Middle frontal gyrus (tissue), 1 donor: ENCODE data around the gene PLA1A.
"Not testable (repeated sequence)": the region's sequence is repeated elsewhere in the genome, so short reads cannot be mapped to it uniquely, and the experiment has no call there.

Source experiments
- DNase-seq: peaks from one replicate; pipeline ENCODE4 v3.0.0-alpha.2; 2015; ENCODE audit warnings: low spot score; ENCODE audit errors: extremely low spot score

Gene PLA1A

DNA sequence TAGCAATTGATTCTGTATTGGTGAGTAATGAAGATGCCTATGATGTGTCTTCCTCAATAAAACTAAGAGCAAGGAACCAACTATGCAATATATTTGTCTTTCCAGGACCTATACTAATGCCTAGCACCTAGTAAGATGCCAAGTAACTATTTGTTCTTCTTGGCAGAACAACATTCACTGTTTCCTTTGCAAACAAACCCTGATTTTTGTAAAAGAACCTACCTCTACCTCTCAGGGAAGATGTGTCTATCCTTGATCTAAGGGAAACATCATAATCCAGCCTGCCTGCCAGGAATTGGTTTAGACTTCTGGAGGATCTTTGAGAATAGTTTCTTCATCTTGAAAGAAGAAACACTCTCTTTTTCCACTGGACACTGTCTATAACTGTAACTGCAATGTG lies 22.2 kb upstream of the PLA1A start:
- no peak for DNase-seq

DNA sequence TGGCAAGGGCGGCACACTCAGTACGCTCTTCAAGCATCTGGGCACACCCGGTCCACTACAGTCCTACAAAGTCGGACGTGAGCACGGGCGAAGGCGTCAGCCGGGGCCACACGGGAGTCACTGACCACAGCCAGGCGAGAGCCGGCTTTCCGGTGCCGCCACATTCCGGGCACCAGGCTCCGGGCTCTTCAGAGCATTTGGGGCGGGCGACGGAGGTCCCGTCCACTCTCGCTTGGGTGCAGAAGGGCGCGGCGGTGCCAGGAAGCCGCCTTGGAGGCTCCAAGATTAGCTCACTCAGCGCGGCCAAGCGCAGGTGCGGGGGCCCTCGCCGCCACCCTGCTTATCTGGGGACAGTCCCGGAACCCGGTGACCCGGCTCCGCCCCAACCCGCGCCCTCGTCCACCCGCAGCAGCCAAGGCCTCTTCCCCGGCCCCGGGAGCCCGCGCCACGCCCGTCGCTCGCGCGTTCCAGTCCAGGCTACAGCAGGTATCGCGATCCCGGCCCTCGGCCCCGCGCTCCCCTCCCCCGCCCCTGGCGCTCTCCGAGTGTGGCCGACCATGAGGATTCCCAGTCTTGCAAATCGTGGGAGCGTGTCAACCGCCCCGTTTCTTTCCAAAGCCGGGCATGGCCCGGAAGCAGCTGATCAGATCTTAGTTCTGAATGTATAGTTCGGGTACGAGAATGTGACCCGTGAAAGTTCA lies 18.2 kb upstream of the PLA1A start, which contains the start of gene ADPRH:
Gene ADPRH, plus strand, starts transcription at position 127 of the 701 bp plus-strand sequence. CDS start 2,678 bp downstream, outside the sequence.
- no peak for DNase-seq

DNA sequence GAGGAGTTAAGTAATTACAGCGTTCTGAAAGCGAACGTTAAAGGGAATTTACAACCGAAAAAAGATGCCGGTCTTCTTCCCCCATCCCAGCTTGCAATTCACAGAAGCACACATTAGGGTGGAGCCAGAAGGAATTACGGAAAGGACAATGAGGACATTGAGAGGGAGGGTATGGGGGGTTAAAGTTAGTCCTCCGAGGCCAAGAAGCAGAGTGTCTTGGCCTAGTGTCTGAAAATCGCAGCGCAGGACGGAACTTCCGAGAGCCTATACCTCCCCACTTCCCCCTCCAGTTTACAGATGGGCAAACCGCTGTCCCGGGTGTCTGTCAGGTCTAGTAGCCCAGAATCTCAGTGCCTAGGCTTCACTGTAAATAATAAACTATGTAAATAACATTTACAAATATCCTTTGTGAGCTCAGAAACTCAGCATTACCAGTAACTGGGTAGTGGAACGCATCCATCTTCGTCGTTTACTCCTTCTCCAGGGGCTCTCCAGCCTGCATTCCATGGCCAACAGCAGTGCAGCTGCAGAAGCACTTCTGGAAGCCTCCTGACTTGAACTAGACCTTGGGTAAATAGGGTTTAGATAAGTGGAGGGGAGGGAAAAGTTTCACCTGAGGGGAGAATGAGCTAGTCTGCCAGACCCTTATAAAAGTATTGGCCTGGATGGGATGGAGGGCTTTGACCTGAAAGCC lies 17.5 kb upstream of the PLA1A start:
- DNase-seq = no peak

DNA sequence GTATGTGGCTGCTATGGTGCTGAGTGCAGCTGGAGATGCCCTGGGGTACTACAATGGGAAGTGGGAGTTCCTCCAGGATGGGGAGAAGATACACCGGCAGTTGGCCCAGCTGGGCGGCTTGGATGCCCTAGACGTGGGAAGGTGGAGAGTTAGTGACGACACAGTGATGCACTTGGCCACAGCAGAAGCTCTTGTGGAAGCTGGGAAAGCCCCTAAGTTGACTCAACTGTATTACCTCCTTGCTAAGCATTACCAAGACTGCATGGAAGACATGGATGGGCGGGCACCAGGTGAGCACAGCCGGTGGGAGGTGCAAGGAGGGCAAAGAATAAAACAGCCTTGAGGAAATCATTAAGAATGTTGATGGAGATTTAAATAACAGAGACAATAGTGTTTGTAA lies 15.5 kb upstream of the PLA1A start:
- DNase-seq = no peak

DNA sequence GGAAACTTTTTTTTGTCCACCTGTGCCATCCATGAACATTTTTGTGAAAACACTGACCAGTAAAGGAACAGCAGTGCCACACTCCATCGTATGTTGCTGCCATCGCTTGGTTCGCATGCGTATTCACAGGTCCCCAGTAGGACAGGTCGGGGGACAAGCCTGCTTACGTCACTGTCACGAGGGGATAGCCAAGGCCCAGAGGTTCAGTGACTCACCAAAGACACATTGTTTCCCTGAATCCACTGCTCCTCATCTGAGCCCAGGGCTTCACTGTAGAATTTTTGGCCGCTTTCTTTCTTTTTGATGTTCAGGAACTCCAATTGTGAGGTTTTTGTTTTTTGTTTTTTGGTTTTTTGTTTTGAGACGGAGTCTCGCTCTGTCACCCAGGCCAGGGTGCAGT lies 12.5 kb upstream of the PLA1A start:
- no peak for DNase-seq

DNA sequence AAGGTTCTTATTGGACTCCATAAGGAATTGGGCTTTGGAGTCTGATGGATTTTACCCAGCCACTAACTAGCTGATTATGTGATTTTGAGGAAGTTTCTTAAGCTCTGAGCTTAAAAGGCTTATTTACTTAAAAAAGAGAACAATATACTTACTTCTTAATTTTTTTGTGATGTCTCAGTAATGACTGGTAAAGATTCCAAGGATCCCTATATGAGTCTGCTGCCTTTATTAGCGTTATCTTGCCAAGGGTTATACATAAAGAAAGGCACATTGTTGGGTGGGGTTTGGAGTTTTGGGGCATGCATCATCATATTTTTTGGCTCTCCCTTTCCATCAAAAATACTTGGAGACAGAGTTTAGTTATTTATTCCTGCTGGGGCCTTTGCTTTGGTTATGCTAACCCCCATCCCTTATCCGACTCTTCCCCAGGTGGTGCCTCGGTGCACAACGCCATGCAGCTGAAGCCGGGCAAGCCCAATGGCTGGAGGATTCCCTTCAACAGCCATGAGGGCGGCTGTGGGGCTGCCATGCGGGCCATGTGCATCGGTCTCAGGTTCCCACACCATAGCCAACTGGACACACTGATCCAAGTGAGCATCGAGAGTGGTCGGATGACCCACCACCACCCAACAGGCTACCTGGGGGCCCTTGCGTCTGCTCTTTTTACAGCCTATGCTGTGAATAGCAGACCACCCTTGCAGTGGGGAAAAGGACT lies 11.7 kb upstream of the PLA1A start:
- no peak for DNase-seq

DNA sequence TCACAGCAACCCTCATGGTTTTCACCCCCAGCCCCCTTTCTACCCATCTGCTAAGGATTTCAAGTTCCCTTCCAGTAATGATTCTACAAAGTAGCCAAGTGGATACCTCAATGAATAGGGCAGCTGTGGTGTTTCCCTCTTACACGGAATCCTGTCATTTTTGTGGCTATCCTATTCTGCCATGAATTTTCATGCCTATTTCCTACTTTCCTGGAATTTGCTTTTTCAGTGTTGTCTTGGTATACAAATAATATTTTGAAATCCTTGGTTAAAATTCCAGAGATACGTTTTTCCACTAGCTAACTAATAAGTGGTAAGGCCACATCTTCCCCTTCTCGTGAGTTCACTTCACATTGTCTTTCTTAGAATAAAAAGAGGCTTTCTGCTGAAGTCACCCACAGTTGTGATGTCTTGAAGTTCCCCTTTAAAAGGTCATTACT lies 10.9 kb upstream of the PLA1A start:
- DNase-seq = no peak

DNA sequence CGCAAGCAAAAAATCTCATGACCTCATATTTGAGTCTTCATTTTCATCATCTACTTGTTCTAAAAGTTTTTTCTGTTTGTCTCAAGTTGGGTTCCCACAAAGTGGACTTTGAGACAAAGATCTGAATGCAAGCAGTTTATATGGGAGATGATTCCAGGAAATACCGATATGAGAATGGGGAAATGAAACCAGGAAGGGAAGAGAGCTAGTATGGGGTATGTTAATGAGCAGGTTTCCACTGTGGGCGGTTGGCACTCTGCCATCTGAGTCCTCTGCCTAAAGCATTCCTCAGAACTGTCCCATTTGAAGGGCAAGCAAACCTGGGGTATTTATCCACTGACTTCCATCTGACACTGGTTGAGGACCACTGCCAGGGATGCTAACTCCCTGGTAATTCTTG lies 9.6 kb upstream of the PLA1A start:
- DNase-seq = no peak

DNA sequence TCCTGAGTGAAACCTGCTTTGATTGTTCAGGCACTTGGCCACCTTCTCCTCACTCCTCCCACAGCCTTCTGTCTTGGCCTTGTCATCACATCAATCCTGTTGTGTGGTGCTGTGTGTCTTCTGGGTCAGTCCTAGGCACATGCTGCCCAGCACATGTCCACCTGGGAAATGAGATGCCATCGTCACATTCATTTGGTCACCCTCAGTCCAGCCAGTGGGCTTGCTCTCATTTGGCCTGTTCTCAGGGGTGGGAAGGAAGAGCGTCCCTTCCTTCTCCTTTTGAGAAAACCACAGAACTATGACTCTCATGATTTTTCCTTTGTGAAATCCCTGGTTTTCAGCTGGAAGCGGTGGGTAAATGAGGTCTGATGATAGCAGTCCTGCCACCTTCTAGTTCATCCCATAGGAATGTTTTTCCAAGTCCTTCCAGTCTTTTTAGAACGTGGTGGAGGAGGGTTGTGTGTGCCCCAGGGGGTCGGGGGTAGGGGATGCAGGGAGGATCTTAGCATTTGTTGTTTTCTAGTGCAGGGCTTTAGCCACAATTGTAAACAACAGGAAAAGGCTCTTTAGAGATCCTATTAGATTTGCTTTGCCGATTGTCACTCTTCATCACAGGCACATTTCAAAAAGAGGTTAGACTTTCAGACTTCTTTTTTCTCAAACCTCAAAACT lies 8.4 kb upstream of the PLA1A start:
- no peak for DNase-seq

DNA sequence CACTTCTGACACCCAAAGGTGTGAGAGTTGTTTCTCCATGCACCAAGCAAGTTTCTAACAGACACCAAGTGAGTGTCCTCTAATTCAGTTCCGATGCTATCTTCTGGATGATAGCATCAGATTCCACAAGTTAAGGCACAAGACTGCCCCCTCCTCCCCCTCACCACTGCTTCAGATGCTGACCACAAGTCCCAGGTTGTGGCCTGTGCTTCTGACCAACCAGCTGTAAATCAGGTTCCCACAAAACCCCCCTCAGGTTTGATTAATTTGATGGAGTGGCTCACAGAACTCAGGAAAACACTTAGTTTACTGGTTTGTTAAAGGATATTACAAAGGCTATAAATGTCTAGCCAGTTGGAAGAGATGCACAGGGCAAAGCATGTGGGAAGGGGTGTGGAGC lies 7.0 kb upstream of the PLA1A start:
- no peak for DNase-seq

DNA sequence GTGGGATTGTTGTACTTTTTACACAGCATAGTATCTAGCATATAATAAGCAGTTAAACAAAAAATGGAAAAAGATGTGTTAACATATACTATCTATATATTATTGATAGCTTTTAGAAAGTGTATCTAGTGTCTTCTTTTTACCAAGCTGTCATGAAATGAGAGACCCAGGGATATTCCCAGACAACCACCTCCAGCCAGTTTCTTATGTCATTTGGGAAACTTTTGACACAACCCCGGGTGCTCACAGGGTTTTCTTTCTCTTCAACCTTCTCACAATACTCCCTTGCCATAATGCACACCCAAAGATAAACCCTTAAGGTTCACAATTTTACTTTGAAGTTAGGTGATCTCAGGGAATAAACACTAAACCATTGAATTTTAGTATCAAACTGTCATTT lies 4.8 kb upstream of the PLA1A start:
- no peak for DNase-seq

DNA sequence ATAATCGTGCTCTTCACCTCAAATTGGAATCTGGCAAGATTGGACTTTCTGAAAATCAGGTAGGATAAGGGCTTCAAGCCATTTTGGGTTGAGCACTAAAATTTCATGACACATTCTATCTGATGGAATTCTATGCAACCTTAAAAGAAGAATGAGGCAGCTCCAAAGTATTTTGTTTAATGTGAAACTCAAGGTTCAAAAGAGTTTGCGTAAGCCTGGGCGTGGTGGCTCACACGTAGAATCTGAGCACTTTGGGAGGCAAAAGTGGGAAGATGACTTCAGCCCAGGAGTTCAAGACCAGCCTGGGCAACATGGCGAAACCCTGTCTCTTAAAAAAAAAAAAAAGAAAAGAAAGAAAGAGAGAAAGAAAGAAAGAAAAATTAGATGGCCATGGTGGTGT lies 3.6 kb upstream of the PLA1A start:
- no peak for DNase-seq

DNA sequence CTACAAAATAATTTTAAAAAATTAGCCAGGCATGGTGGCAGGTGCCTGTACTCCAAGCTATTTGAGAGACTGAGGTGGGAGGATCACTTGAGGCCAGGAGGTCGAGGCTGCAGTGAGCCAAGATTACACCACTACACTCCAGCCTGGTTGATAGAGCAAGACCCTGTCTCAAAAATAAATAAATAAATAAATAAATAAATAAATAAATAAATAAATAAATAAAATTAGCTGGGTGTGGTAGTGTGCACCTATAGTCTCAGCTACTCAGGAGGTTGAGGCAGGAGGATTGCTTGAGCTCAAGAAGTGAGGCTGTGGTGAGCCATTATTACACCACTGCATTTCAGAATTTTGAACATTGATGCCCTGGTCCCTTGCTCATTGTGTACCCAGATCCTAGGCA lies 2.8 kb upstream of the PLA1A start:
- DNase-seq = not testable (repeated sequence)

DNA sequence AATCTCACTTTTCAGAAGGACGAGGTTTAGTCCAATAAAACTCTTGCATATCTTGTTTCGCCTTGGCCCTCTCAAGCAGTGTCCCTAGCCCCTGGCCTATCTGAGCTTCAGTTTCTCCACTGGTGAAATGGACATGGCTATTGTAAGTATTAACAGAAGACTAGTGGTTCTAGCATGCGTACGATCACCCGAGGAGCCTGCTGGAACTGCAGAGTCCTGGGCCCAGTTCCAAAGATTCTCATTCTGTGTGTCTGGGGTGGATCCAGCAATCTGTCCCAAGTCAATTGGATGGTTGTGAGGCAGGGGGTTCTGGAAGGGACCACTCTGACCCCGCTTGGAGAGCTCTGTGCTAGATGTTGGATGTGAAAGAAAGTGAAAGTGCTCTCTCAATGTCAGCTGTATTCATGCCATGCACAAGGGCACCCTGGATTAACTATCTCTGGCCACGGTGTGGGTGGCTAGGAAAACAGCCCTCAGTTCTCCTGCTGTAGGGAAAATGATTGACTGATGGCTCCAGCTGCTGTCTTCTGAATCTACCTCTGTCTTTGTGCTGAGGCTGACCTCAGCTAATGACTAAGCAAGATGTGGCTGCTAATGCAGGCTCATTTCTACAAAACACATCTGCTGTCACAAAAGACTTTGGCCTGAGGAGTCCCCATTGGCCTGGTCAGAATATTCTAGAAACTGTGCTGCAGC lies 1.9 kb upstream of the PLA1A start:
- DNase-seq = no peak

DNA sequence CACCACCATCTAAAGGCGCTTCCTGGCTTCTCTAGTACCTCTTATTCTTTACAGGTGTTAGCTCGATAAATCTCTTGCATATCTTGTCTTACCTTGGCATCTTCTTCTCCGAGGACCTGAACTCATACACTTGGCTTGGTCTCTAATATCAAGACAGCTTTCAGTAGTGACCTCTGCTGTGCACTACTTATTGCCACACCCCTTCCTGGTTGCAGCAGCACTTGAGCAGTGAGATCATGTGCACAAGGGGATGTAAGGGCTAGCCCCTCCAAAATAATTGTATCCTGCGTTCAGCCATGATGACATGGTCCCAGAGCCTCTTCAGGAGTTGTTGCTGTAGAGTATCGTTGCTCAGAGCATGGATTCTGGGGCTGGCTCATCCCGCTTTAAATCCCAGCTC lies 1.3 kb upstream of the PLA1A start:
- no peak for DNase-seq

DNA sequence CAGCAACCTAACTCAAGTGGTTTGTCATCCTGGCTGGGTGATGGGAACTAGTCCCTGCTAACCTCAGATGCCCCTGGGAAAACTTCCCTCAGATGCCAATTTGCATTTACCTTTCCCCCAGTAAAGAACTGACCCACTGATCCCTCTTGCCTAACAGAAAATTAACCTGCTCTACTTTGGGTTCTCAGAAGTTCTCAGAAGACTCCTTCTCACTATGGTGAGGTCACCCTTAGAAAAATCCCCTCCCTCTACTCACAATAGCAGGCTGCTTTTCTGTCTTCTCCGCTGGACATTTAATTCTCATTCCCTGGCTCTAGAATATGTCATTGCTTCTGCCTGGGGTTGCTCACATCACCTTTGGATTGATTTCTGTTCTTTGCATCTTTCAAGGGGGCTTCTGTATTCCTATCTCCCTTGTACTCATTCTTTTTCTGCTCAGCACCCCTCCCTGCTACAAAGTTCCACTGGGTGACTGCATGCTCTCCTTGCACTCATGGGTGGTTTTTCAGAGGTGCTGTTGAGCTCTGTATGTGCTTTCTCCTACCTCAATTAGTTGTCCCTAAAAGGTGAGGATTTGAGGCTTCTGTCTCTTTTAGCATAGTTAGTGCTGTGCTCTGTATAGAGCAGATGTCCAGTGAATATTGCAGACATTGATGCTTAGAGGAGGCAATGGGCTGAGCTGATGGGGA lies 869 bp downstream of the PLA1A start:
- DNase-seq = no peak

DNA sequence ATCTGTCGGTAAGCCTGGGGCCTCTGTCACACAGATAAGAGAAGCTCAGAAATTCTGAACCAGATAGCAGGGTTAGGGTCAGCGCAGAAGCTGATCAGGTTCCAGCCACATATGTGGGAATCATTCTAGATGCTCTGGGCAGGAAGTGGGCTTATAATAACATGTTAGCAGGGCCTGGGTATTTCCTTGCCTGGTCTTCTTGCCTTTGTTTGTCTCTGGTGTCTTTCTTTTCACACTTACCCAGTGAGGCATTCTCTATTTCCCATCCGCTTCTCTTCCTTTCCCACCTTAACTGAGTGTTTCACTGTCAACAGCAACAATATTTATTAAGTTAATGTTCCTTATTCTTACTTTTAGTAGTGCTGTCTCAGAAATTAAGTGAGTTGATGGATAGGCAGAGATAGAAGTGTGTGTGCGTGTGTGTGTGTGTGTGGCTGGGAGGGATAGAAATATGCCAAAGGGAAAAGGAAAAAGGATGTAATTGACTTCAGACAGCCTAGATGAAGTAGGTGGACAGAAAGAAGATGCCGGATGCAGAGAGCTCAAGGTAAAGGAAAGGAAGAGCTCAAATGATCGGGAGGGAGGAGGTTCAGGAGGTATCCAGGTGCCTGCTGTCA lies 2.0 kb downstream of the PLA1A start:
- no peak for DNase-seq

DNA sequence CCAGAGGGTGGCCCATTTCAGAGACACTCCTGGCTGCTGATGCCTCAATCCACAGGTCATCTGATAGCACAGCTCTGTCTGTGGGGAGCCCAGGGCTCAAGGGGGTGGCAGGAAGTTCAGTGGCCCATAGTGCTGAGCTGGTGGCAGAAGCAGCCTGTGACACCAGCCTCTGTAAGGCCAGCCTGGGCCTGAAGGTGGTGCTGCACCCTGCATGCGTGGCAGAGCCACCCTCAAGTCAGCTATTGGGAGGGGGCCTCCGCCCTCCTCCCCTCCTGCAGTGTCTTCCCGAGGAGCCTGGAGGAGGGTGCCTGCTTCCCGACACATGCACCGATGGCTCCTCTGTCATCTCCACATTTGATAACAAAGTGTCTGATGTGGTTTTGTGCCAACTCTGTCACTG lies 3.0 kb downstream of the PLA1A start:
- no peak for DNase-seq

DNA sequence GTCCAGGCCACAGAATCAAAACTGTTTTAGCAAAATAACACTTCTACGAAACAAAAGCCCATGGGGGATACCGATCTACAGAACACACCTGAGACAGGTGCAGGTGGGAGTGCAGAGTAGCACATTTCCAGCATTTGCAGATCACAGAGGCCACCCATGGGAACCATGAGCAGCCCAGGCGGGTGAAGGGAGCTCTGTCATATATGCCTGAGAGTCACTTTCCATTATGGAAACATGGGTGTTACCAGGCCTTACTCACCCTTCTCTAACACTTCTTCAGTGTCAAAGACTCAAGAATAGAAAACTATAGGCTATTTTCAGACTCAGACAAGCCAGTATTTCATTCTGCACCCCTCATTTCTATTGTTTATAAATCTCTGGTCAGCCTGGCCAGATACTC lies 3.5 kb downstream of the PLA1A start:
- DNase-seq = no peak

DNA sequence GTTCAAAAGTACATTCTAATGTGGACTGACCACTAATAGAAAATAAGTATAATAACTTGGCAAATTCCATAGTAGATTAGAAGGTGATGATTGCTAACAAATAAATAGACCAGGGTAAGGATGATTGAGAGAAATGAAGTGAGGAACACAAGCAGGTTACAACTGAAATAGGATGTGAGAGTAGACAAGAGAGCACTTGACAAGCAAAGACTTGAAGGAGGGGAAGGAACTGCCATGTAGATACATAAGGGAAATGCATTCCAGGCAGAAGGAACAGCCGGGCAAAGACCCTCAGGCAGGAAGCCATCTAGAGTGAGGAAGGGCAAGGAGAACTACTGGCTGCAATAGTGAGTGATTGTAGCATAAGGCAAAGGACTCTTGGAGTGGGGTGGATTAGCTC lies 5.0 kb downstream of the PLA1A start:
- DNase-seq = no peak
